Central memory CD4-positive, alpha-beta T cell (primary cell): ENCODE data around the gene THEMIS.
"Not testable (repeated sequence)": the region's sequence is repeated elsewhere in the genome, so short reads cannot be mapped to it uniquely, and the experiment has no call there.

Source experiments
- DNase-seq: peaks from one replicate; pipeline ENCODE4 v3.0.0; 2022

The THEMIS gene

DNA sequence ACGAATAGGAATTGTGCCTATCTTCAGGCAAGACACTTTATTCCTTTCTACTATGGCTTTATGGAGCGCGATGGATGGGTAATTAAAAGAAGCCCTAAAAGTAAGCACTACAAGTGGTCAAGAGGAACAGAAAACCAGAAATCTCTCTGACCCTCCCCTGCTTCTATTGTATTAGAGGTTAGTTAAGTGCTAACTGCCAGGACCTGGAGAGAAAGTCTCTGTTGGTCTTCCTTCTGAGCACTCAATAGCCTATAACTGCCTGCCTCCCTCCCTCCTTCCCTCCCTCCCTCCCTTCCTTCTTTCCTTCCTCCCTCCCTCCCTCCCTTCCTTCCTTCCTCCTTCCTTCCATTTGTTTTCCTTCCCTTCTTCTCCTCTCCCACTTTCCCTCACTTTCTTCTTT lies 190.2 kb downstream of the THEMIS start:
- DNase-seq: no peak

- DNase-seq: no peak
These were observed 194.6 kb downstream of the THEMIS start for GRCh38 chr6:127706216-127706615.

GRCh38 chr6:127695108-127695507 lies 205.8 kb downstream of the THEMIS start:
- no peak for DNase-seq

DNA sequence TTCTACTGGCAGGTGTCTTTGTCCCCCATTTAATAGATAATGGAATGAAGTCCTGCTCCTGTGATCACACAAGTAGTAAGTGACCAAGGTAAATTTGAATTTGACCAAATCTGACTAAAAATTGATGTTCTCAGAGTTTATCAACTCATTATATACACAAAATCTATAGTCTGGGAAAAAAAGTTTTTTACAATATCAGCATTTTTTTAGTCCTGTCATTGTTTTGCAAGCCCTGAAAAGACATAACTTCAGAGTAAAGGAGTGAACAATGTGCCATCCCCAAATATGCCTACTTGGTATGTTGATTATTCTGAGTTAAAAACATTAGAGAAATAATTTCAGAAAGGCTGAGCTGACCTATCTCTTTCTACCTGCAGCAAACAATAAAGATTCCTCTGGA lies 209.7 kb downstream of the THEMIS start:
- DNase-seq: no peak

- no peak for DNase-seq
These were observed 210.3 kb downstream of the THEMIS start for GRCh38 chr6:127690588-127690987.

GRCh38 chr6:127690092-127690491 lies 210.8 kb downstream of the THEMIS start:
- DNase-seq: no peak

GRCh38 chr6:127687490-127687889 lies 213.4 kb downstream of the THEMIS start:
- not testable (repeated sequence) for DNase-seq

GRCh38 chr6:127686084-127686483 lies 214.8 kb downstream of the THEMIS start:
- no peak for DNase-seq

DNA sequence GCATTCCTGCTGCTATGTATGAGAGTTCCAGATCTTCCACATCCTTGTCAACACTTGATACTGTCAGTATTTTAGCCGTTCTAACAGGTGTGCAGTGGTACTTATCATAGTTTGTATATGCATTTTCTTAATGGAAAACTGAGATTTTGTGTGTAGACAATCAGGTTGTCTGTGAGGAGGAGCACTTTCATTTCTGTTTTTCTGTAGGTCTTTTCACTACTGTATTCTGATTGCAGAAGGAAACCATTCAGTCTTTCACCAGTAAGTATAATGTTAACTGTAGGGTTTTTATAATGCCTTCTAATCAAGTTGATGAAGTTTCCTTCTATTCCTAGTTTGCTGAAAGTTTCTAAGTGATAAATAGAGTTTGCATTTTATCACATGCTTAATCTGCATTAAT lies 216.4 kb downstream of the THEMIS start:
- DNase-seq: no peak
